GM12878 (cell line): ENCODE results near the gene HIF1AN.

Experiments
- CREM ChIP-seq: IDR thresholded peaks from 2 replicates; pipeline ENCODE4 v1.6.1; 2014; ENCODE audit warnings: antibody characterized with exemption, low read depth
- EP300 ChIP-seq, 2 experiments: fragments of 150-350 bp in 1 of 2; IDR thresholded peaks; 2 replicates each; pipeline ENCODE4 v1.6.1; 2011 to 2012; ENCODE audit warnings: low read depth in 2 of 2, low read length in 2 of 2, borderline replicate concordance in 1 of 2, improper control_type of control experiment in 1 of 2, inconsistent platforms in 1 of 2; ENCODE audit not compliant: control insufficient read depth in 1 of 2
- POLR2AphosphoS5 ChIP-seq: IDR thresholded peaks from 2 replicates; pipeline ENCODE4 v1.6.1; 2011; ENCODE audit warnings: mild to moderate bottlenecking, low read length, inconsistent platforms
- SIN3A ChIP-seq: IDR thresholded peaks from 2 replicates; pipeline ENCODE4 v1.6.1; 2012; ENCODE audit warnings: low read depth, low read length, improper control_type of control experiment
- SIX5 ChIP-seq: IDR thresholded peaks from 2 replicates; pipeline ENCODE4 v1.6.1; 2011; ENCODE audit warnings: mild to moderate bottlenecking, low read depth, low read length, moderate library complexity; ENCODE audit not compliant: severe bottlenecking
- TF ChIP-seq, protein P1 (sequence below), 3 experiments: IDR thresholded peaks in 2 of 3; conservative IDR thresholded peaks in 1 of 3; 2 replicates each; pipeline ENCODE4 v1.5.1; 2011; ENCODE audit warnings: low read depth in 3 of 3, low read length in 3 of 3, mild to moderate bottlenecking in 3 of 3, control low read depth in 2 of 3, moderate library complexity in 2 of 3, inconsistent platforms in 1 of 3, mixed read lengths in 1 of 3; ENCODE audit not compliant: control insufficient read depth in 2 of 3, insufficient read depth in 1 of 3; ENCODE audit errors: extremely low read depth in 1 of 3

- no peak for TF ChIP-seq CREM
- no peak for TF ChIP-seq SIX5
- TF ChIP-seq, protein P1, sequence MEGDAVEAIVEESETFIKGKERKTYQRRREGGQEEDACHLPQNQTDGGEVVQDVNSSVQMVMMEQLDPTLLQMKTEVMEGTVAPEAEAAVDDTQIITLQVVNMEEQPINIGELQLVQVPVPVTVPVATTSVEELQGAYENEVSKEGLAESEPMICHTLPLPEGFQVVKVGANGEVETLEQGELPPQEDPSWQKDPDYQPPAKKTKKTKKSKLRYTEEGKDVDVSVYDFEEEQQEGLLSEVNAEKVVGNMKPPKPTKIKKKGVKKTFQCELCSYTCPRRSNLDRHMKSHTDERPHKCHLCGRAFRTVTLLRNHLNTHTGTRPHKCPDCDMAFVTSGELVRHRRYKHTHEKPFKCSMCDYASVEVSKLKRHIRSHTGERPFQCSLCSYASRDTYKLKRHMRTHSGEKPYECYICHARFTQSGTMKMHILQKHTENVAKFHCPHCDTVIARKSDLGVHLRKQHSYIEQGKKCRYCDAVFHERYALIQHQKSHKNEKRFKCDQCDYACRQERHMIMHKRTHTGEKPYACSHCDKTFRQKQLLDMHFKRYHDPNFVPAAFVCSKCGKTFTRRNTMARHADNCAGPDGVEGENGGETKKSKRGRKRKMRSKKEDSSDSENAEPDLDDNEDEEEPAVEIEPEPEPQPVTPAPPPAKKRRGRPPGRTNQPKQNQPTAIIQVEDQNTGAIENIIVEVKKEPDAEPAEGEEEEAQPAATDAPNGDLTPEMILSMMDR (IDR thresholded peaks at IDR 0.05 in 2 of 3, conservative IDR thresholded peaks at IDR 0.05 in 1 of 3; ENCODE audit: control insufficient read depth in 2 of 3, extremely low read depth in 1 of 3, insufficient read depth in 1 of 3, low read depth in 3 of 3, low read length in 3 of 3), result no peak
- no peak for TF ChIP-seq EP300 (IDR thresholded peaks at IDR 0.05; ENCODE audit: borderline replicate concordance in 1 of 2, control insufficient read depth in 1 of 2, low read depth in 2 of 2, low read length in 2 of 2)
- no peak for TF ChIP-seq POLR2AphosphoS5
- no peak for TF ChIP-seq SIN3A
These were observed 31.6 kb upstream of the HIF1AN start for GRCh38 chr10:100504096-100504495.
